Measurements from ENCODE around the gene PLCB2. TPM values are rescaled to one million over a fixed set of nuclear protein-coding genes. Genes with fewer than 3 reads are reported as not detected.

PLCB2 gene
- total and polyA plus RNA-seq, 2 experiments from 2014 or later, result 9.5 to 13.8 TPM

DNA sequence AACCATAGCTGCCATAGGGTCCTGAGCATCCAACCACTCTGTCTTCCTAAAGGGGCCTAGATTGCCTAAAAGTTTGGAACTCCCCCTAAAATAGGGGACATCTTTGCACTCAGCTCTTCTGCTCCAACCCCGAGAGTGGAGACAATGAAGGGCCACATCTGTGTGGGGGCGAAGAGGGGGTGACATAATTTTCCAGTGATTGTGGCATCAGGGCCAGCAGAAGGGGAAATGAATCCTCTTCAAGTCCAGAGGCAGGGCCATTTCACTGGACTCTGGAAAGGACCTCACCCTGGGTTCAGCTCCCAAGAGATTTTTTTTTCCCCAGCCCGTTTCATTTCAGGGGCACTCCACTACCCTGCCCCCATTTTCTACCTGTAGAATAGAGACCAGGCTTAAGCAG lies 20.2 kb downstream of the PLCB2 start:
- Histone ChIP-seq H3K27me3 (ENCODE audit: insufficient read depth) (peaks cover 83% of the 10 kb centered on the region), H3K4me3 (no peak overlapping the region), H3K4me2 (no peak overlapping the region), H3K27ac (ENCODE audit: low read depth) (no peak overlapping the region), H3K79me2 (replicated peaks; ENCODE audit: insufficient read depth) (no peaks in the 10 kb centered on the region), H3K36me3 (ENCODE audit: insufficient read depth) (no peaks in the 10 kb centered on the region), H3K4me1 (ENCODE audit: insufficient read depth) (peaks cover 28% of the 10 kb centered on the region), H4K20me1 (replicated peaks; ENCODE audit: insufficient read depth) (no peaks in the 10 kb centered on the region), H3F3A (replicated peaks; ENCODE audit: low read depth) (peaks cover 13% of the 10 kb centered on the region; the same call in 1 of the 2 replicates), H2AFZ (no peak overlapping the region), H3K9me2 (ENCODE audit: insufficient read depth) (no peaks in the 10 kb centered on the region)
- DNase-seq (ENCODE audit: low spot score) (no peak), ATAC-seq (no peak)
- peaks cover 66% of the 10 kb centered on the region for H3K27me3 Mint-ChIP-seq (ENCODE audit: insufficient read depth, low read depth, poor library complexity)
- H3K27ac Mint-ChIP-seq, result no peak overlapping the region
- no peak for TF ChIP-seq EZH2phosphoT487 (IDR thresholded peaks at IDR 0.05; ENCODE audit: unreplicated experiment)
- no peaks in the 10 kb centered on the region for H3K9me3 Mint-ChIP-seq
- H3K4me1 Mint-ChIP-seq, result peaks cover 47% of the 10 kb centered on the region
- H3K36me3 Mint-ChIP-seq (ENCODE audit: low read depth), result peaks cover 2% of the 10 kb centered on the region; the same call in 1 of the 3 replicates
- no peak overlapping the region for H3K4me3 Mint-ChIP-seq

GRCh38 chr15:40286794-40287193 lies 20.9 kb downstream of the PLCB2 start:
- Histone ChIP-seq H3F3A (replicated peaks; ENCODE audit: low read depth) (peaks cover 13% of the 10 kb centered on the region; the same call in 1 of the 2 replicates), H3K9me2 (ENCODE audit: insufficient read depth) (no peaks in the 10 kb centered on the region), H2AFZ (no peak overlapping the region), H3K27me3 (ENCODE audit: insufficient read depth) (peaks cover 83% of the 10 kb centered on the region), H4K20me1 (replicated peaks; ENCODE audit: insufficient read depth) (no peaks in the 10 kb centered on the region), H3K4me2 (no peak overlapping the region), H3K36me3 (ENCODE audit: insufficient read depth) (no peaks in the 10 kb centered on the region), H3K79me2 (replicated peaks; ENCODE audit: insufficient read depth) (no peaks in the 10 kb centered on the region), H3K4me3 (no peak overlapping the region), H3K27ac (ENCODE audit: low read depth) (no peak overlapping the region), H3K4me1 (ENCODE audit: insufficient read depth) (peaks cover 26% of the 10 kb centered on the region)
- H3K4me1 Mint-ChIP-seq, result peaks cover 45% of the 10 kb centered on the region
- DNase-seq (ENCODE audit: low spot score) (no peak), ATAC-seq (no peak)
- no peaks in the 10 kb centered on the region for H3K9me3 Mint-ChIP-seq
- peaks cover 60% of the 10 kb centered on the region for H3K27me3 Mint-ChIP-seq (ENCODE audit: insufficient read depth, low read depth, poor library complexity)
- H3K36me3 Mint-ChIP-seq (ENCODE audit: low read depth), result peaks cover 2% of the 10 kb centered on the region; the same call in 1 of the 3 replicates
- H3K4me3 Mint-ChIP-seq, result no peak overlapping the region
- no peak overlapping the region for H3K27ac Mint-ChIP-seq
- TF ChIP-seq ZNF331 (CRISPR knock-in tag; IDR thresholded peaks at IDR 0.05; ENCODE audit: low read depth), result no peak
- TF ChIP-seq JUNB (IDR thresholded peaks at IDR 0.05; ENCODE audit: unreplicated experiment), result no peak
- TF ChIP-seq, protein P1, sequence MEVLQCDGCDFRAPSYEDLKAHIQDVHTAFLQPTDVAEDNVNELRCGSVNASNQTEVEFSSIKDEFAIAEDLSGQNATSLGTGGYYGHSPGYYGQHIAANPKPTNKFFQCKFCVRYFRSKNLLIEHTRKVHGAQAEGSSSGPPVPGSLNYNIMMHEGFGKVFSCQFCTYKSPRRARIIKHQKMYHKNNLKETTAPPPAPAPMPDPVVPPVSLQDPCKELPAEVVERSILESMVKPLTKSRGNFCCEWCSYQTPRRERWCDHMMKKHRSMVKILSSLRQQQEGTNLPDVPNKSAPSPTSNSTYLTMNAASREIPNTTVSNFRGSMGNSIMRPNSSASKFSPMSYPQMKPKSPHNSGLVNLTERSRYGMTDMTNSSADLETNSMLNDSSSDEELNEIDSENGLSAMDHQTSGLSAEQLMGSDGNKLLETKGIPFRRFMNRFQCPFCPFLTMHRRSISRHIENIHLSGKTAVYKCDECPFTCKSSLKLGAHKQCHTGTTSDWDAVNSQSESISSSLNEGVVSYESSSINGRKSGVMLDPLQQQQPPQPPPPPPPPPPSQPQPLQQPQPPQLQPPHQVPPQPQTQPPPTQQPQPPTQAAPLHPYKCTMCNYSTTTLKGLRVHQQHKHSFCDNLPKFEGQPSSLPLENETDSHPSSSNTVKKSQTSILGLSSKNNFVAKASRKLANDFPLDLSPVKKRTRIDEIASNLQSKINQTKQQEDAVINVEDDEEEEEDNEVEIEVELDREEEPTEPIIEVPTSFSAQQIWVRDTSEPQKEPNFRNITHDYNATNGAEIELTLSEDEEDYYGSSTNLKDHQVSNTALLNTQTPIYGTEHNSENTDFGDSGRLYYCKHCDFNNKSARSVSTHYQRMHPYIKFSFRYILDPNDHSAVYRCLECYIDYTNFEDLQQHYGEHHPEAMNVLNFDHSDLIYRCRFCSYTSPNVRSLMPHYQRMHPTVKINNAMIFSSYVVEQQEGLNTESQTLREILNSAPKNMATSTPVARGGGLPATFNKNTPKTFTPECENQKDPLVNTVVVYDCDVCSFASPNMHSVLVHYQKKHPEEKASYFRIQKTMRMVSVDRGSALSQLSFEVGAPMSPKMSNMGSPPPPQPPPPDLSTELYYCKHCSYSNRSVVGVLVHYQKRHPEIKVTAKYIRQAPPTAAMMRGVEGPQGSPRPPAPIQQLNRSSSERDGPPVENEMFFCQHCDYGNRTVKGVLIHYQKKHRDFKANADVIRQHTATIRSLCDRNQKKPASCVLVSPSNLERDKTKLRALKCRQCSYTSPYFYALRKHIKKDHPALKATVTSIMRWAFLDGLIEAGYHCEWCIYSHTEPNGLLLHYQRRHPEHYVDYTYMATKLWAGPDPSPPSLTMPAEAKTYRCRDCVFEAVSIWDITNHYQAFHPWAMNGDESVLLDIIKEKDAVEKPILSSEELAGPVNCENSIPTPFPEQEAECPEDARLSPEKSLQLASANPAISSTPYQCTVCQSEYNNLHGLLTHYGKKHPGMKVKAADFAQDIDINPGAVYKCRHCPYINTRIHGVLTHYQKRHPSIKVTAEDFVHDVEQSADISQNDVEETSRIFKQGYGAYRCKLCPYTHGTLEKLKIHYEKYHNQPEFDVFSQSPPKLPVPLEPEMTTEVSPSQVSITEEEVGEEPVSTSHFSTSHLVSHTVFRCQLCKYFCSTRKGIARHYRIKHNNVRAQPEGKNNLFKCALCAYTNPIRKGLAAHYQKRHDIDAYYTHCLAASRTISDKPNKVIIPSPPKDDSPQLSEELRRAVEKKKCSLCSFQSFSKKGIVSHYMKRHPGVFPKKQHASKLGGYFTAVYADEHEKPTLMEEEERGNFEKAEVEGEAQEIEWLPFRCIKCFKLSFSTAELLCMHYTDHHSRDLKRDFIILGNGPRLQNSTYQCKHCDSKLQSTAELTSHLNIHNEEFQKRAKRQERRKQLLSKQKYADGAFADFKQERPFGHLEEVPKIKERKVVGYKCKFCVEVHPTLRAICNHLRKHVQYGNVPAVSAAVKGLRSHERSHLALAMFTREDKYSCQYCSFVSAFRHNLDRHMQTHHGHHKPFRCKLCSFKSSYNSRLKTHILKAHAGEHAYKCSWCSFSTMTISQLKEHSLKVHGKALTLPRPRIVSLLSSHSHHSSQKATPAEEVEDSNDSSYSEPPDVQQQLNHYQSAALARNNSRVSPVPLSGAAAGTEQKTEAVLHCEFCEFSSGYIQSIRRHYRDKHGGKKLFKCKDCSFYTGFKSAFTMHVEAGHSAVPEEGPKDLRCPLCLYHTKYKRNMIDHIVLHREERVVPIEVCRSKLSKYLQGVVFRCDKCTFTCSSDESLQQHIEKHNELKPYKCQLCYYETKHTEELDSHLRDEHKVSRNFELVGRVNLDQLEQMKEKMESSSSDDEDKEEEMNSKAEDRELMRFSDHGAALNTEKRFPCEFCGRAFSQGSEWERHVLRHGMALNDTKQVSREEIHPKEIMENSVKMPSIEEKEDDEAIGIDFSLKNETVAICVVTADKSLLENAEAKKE (CRISPR knock-in tag; IDR thresholded peaks at IDR 0.05), result no peak
- TF ChIP-seq CREB1 (CRISPR knock-in tag; IDR thresholded peaks at IDR 0.05; ENCODE audit: low read depth), result no peak
- no peak for TF ChIP-seq STAT1 (IDR thresholded peaks at IDR 0.05; ENCODE audit: unreplicated experiment)
- TF ChIP-seq, protein P2, sequence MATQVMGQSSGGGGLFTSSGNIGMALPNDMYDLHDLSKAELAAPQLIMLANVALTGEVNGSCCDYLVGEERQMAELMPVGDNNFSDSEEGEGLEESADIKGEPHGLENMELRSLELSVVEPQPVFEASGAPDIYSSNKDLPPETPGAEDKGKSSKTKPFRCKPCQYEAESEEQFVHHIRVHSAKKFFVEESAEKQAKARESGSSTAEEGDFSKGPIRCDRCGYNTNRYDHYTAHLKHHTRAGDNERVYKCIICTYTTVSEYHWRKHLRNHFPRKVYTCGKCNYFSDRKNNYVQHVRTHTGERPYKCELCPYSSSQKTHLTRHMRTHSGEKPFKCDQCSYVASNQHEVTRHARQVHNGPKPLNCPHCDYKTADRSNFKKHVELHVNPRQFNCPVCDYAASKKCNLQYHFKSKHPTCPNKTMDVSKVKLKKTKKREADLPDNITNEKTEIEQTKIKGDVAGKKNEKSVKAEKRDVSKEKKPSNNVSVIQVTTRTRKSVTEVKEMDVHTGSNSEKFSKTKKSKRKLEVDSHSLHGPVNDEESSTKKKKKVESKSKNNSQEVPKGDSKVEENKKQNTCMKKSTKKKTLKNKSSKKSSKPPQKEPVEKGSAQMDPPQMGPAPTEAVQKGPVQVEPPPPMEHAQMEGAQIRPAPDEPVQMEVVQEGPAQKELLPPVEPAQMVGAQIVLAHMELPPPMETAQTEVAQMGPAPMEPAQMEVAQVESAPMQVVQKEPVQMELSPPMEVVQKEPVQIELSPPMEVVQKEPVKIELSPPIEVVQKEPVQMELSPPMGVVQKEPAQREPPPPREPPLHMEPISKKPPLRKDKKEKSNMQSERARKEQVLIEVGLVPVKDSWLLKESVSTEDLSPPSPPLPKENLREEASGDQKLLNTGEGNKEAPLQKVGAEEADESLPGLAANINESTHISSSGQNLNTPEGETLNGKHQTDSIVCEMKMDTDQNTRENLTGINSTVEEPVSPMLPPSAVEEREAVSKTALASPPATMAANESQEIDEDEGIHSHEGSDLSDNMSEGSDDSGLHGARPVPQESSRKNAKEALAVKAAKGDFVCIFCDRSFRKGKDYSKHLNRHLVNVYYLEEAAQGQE (IDR thresholded peaks at IDR 0.05; ENCODE audit: unreplicated experiment), result no peak
- TF ChIP-seq, protein P3, sequence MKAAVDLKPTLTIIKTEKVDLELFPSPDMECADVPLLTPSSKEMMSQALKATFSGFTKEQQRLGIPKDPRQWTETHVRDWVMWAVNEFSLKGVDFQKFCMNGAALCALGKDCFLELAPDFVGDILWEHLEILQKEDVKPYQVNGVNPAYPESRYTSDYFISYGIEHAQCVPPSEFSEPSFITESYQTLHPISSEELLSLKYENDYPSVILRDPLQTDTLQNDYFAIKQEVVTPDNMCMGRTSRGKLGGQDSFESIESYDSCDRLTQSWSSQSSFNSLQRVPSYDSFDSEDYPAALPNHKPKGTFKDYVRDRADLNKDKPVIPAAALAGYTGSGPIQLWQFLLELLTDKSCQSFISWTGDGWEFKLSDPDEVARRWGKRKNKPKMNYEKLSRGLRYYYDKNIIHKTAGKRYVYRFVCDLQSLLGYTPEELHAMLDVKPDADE (IDR thresholded peaks at IDR 0.05), result no peak
- no peak for TF ChIP-seq POLR2AphosphoS5 (IDR thresholded peaks at IDR 0.05; ENCODE audit: low read depth)
- no peak for TF ChIP-seq NANOG (IDR thresholded peaks at IDR 0.05; ENCODE audit: borderline replicate concordance)
- TF ChIP-seq ZNF114 (CRISPR knock-in tag; IDR thresholded peaks at IDR 0.05), result no peak
- no peak for TF ChIP-seq EZH2 (IDR thresholded peaks at IDR 0.05; ENCODE audit: low read depth, unreplicated experiment)

Measured in GM23338 (cell line).